Activated CD8-positive, alpha-beta memory T cell treated with anti-CD3 and anti-CD28 coated beads, Interleukin-2, amount 10 ng/mL, durations not matched to agents 7 days and 5 days (primary cell): Measurements from ENCODE around the gene GNLY. TPM values are rescaled to one million over a fixed set of nuclear protein-coding genes. Genes with fewer than 3 reads are reported as not detected.

Source experiments
- ATAC-seq: fragments of 150-1000 bp; cut with Tn5 transposase; one replicate; pipeline ENCODE4 v1.10.0; 2021; ENCODE audit warnings: moderate library complexity
- CTCF ChIA-PET: fragments of 350-600 bp; sonication (Branson Sonifier 250); formaldehyde crosslinking; loops from one replicate; lab custom pipeline; 2021; ENCODE audit warnings: antibody characterized with exemption; lab: Charles Lee
- DNase-seq: peaks from one replicate; pipeline ENCODE4 v3.0.0-alpha.2; 2020
- H3K27ac Mint-ChIP-seq: one replicate; pipeline ENCODE4 v1.8.0; 2021; ENCODE audit warnings: mild to moderate bottlenecking, mixed read lengths
- H3K27me3 Mint-ChIP-seq: one replicate; pipeline ENCODE4 v1.8.0; 2021; ENCODE audit warnings: mixed read lengths
- H3K36me3 Mint-ChIP-seq: one replicate; pipeline ENCODE4 v1.8.0; 2021; ENCODE audit warnings: mild to moderate bottlenecking, mixed read lengths
- H3K4me1 Mint-ChIP-seq: one replicate; pipeline ENCODE4 v1.8.0; 2021; ENCODE audit warnings: mixed read lengths
- H3K4me3 Mint-ChIP-seq: one replicate; pipeline ENCODE4 v1.8.0; 2021; ENCODE audit warnings: mild to moderate bottlenecking, moderate library complexity, mixed read lengths
- H3K9me3 Mint-ChIP-seq: one replicate; pipeline ENCODE4 v1.8.0; 2022; ENCODE audit warnings: low read depth, mixed read lengths
- total RNA-seq, 2 experiments: library from RNA; stranded (reverse); gene quantifications; one replicate each; pipeline ENCODE4 v1.2.3, GENCODE V29; 2021

The GNLY gene
- 1,000 to 10,000 TPM in 1 of 2 experiments, 100 to 1,000 TPM in 1; 364 to 1,915 TPM for total RNA-seq

DNA sequence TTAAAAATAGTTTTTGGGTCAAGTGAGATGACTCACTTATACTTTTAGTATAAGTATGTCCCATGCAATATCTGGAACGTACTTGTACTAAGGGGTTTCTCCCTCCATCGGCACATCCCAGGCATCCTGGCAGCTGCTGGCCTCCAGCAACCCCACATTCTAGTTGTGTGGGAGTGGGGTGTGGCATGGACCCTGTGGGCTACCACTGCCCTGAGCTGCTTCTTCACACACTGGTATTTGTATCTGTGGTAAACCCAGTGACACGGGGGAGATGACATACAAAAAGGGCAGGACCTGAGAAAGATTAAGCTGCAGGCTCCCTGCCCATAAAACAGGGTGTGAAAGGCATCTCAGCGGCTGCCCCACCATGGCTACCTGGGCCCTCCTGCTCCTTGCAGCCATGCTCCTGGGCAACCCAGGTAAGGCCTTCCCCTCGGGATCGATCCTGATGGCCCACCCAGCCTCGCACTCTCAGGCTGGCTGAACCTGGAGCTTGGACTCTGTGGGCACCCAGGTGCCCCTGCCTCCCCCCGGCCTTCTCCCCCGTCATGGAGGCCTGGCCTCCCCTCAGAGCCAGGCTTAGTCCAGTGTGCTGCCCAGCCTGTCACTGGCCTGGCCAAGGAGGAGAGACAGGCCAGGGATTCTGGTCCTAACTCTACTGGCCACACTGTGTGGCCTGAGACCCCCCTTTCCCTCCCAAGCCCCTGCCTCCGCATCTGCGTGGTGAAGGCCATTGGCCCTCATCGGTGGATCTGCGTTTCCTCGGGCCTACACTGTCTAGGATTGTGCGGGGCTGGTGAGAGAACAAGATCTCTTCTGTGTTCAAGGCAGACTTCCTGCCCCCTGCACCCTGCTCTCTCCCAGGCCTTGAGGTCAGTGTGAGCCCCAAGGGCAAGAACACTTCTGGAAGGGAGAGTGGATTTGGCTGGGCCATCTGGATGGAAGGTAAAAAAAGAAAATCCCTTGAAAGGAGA is at the start of gene GNLY:
Gene GNLY, plus strand, starts transcription at position 307 of the 974 bp plus-strand sequence. Its CDS starts 61 bp downstream, at position 368.
- peak; percentile 24 for ATAC-seq
- Mint-ChIP-seq H3K27ac (peak within 1 kb of the TSS; percentile 69), H3K27me3 (peaks cover 7% of the 10 kb centered on the region), H3K36me3 (peaks cover 6% of the 10 kb centered on the region), H3K4me3 (peak within 1 kb of the TSS; percentile 49), H3K9me3 (no peaks in the 10 kb centered on the region), H3K4me1 (peaks cover 44% of the 10 kb centered on the region)
- peak; percentile 50 for DNase-seq
- CTCF ChIA-PET, result interaction anchor here (0.5 to 8.2 kb wide), 6 partner anchors 10 to 57 kb away, joined by 3 to 70 read pairs (median 5); no protein-coding TSS in a partner anchor

DNA sequence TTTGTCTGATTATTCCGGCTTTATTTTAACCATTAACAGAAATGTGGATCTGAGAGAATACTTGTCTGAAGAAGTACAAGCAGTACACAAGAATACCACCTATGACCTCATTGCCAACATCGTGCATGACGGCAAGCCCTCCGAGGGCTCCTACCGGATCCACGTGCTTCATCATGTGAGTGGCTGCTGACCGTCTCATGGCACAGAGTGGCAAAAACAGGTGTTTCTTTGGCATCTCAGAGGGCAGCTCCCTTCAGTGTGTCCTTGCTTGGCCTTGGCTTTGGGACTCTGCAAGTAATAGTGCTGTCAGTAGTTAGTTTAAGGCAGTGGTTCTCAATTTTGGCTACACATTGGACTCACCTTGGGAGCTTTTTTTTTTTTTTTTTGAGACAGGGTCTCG is 49.2 kb upstream of the GNLY start:
- peaks cover 27% of the 10 kb centered on the region for H3K4me1 Mint-ChIP-seq
- no peaks in the 10 kb centered on the region for H3K9me3 Mint-ChIP-seq
- CTCF ChIA-PET, result interaction anchor here (1.0 to 2.0 kb wide), 3 partner anchors 8 to 105 kb away, joined by 3 to 15 read pairs (median 3); no protein-coding TSS in a partner anchor

DNA sequence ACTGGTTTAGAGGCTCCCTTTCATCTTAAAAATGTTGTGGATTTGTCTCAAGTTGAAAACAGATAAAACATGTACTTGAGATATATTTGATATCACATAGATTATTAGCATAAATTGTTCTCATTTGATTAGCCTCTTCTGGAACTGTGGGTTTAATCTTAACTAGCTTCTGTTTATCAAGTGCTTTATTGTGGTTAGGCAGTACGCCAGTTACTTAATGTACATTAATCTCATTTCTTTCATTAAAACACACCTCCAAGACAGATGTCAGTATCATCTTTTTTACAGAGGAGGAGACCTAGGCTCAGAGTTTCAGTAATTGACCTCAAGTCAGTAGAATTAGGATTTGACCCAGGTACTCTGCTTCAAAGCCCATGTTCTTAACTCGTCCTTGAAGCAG is 48.0 kb upstream of the GNLY start:
- Mint-ChIP-seq H3K4me3 (no peak overlapping the region), H3K36me3 (peaks cover 60% of the 10 kb centered on the region), H3K4me1 (peaks cover 25% of the 10 kb centered on the region), H3K27ac (no peak overlapping the region), H3K27me3 (no peaks in the 10 kb centered on the region), H3K9me3 (no peaks in the 10 kb centered on the region)
- ATAC-seq (no peak), DNase-seq (no peak)
- CTCF ChIA-PET, result interaction anchor here (1.0 to 2.0 kb wide), 3 partner anchors 9 to 168 kb away, joined by 3 to 15 read pairs (median 5); no protein-coding TSS in a partner anchor

More for the DNA sequence above, 49.2 kb upstream of the GNLY start:
- no peaks in the 10 kb centered on the region for H3K27me3 Mint-ChIP-seq
- H3K4me3 Mint-ChIP-seq, result no peak overlapping the region
- peaks cover 67% of the 10 kb centered on the region for H3K36me3 Mint-ChIP-seq
- ATAC-seq, result no peak
- DNase-seq, result no peak
- no peak overlapping the region for H3K27ac Mint-ChIP-seq

DNA sequence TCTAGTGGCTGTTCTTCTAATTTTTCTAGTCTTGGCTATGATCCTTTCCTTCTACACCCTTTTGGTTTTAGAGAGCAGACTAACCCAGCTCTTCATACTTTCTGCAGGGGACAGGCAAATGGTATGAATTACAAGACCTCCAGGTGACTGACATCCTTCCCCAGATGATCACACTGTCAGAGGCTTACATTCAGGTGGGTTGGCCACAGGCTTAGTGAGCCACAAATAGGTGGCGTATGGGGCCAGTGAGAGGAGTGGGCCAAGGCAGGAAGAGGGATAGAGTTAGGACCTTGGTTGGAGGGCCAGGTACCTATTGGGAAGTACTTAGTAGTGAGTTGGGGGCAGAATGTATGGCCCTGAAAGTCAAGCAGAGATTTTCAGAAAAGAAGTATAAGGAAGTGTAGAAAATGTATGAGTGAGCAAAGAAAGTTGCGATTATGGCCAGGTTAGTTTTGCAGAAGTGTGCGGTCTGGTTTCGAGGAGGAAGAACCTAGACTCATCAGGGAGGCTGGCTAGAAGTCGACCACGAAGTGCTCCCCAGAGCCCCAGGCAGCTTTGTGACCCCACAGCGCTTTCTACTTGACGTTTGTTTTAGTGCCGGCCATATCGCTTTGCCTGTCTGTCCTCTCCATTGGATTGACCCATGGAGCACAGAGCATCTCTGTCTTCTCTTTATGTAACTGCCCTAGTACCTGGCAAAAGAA is 46.2 kb upstream of the GNLY start:
- Mint-ChIP-seq H3K27me3 (no peaks in the 10 kb centered on the region), H3K27ac (peak overlapping the region; percentile 22), H3K36me3 (peaks cover 54% of the 10 kb centered on the region)

DNA sequence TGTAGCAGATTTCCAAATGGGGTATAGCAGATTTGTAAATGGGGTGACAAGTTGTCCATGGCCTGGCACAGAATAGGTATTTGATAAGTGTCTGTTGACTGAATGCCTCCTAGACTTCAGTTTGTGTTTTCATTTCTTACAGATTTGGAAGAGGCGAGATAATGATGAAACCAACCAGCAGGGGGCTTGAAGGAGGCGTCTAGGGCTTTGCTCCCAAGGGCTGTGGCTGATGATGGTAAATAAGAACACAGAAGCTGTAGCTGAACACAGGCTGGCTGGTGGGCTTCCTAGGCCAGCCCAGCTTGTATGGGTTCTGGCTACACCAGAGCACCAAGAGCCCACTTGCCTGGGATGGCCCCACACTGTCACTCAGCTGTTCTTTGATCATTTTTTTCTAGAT is 45.5 kb upstream of the GNLY start:
- H3K4me3 Mint-ChIP-seq, result no peak overlapping the region
- H3K27me3 Mint-ChIP-seq, result no peaks in the 10 kb centered on the region
- DNase-seq, result peak; percentile 45
- peaks cover 5% of the 10 kb centered on the region for H3K4me1 Mint-ChIP-seq
- H3K9me3 Mint-ChIP-seq, result no peaks in the 10 kb centered on the region
- CTCF ChIA-PET, result interaction anchor here (0.6 to 4.0 kb wide), 13 partner anchors 9 to 165 kb away, joined by 3 to 28 read pairs (median 4); no protein-coding TSS in a partner anchor
- ATAC-seq, result peak; percentile 60
- H3K27ac Mint-ChIP-seq, result peak overlapping the region; percentile 22
- peaks cover 53% of the 10 kb centered on the region for H3K36me3 Mint-ChIP-seq

More for the DNA sequence above, 46.2 kb upstream of the GNLY start:
- no peak overlapping the region for H3K4me3 Mint-ChIP-seq
- DNase-seq (no peak), ATAC-seq (no peak)
- no peaks in the 10 kb centered on the region for H3K9me3 Mint-ChIP-seq
- H3K4me1 Mint-ChIP-seq, result peaks cover 7% of the 10 kb centered on the region
- CTCF ChIA-PET, result interaction anchor here (0.6 to 4.0 kb wide), 12 partner anchors 9 to 166 kb away, joined by 3 to 28 read pairs (median 4); no protein-coding TSS in a partner anchor

DNA sequence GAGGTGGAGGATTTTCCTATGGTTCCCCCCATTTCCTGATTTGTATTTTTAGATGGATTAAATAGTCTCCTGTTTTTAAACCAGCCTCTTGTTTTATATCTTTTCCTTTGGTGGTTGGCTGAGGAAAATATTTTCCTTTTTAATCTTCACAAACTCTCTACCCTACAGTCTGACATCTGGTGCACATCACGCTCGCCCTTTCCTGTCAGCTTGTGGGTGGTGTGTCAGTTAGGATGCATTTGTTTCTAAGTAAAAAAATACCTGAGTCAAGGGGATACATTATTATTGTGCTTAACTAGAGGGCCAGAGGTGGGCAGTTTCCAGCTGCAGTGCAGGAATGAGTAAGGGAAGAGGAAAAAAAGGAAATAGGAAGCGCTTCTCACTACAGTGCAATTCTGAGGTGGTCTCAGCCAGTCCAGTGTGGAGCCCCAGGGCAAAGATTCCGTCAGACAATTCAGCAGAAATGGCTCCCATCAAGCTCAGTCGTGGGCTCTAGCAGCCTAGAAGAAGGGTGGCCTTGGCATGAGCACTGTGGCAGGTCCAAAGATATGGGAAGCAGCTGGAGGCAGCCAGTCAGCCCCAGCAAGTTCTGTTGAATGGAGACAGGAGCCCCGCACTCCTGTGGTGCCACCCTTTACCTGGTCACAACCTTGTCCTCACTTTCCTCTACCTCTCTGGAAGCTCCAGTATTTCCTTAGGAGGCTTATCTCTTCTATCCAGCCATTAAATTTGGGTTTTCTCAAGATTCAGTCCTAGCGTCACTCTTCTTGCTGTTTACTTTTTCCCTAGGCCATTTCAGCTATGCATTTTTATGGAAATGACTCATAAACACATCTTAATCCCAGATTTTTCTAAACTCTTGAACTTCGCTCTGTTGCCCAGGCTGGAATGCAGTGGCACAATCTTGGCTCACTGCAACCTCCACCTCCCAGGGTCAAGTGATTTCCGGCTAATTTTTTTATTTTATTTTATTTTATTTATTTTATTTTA is 44.7 kb upstream of the GNLY start:
- H3K9me3 Mint-ChIP-seq, result no peaks in the 10 kb centered on the region
- DNase-seq, result no peak
- H3K27ac Mint-ChIP-seq, result no peak overlapping the region
- peaks cover 52% of the 10 kb centered on the region for H3K36me3 Mint-ChIP-seq
- H3K4me1 Mint-ChIP-seq, result peaks cover 8% of the 10 kb centered on the region
- H3K27me3 Mint-ChIP-seq, result no peaks in the 10 kb centered on the region
- ATAC-seq, result no peak
- no peak overlapping the region for H3K4me3 Mint-ChIP-seq
- CTCF ChIA-PET, result interaction anchor here (1.0 to 4.0 kb wide), 16 partner anchors 10 to 164 kb away, joined by 3 to 28 read pairs (median 4); no protein-coding TSS in a partner anchor

DNA sequence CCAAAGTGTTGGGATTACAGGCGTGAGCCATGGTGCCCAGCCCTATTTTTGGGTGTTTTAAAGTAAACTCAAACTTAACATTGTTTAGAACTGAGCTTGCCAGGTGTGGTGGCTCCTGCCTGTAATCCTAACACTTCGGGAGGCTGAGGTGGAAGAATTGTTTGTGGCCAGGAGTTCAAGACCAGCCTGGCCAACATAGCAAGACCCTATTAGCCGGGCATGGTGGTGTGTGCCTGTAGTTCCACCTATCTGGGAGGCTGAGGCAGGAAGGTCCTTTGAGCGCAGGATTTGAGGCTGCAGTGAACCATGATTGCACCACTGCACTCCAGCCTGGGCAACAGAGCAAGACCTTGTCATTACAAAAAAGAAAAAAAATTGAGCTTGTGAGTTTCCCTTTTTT is 43.7 kb upstream of the GNLY start:
- no peaks in the 10 kb centered on the region for H3K9me3 Mint-ChIP-seq
- ATAC-seq (no peak), DNase-seq (no peak)
- CTCF ChIA-PET, result interaction anchor here (1.0 to 4.0 kb wide), 8 partner anchors 9 to 79 kb away, joined by 3 to 28 read pairs (median 5); no protein-coding TSS in a partner anchor
- no peak overlapping the region for H3K4me3 Mint-ChIP-seq
- no peak overlapping the region for H3K27ac Mint-ChIP-seq
- peaks cover 49% of the 10 kb centered on the region for H3K36me3 Mint-ChIP-seq
- no peaks in the 10 kb centered on the region for H3K27me3 Mint-ChIP-seq
- H3K4me1 Mint-ChIP-seq, result peaks cover 8% of the 10 kb centered on the region

DNA sequence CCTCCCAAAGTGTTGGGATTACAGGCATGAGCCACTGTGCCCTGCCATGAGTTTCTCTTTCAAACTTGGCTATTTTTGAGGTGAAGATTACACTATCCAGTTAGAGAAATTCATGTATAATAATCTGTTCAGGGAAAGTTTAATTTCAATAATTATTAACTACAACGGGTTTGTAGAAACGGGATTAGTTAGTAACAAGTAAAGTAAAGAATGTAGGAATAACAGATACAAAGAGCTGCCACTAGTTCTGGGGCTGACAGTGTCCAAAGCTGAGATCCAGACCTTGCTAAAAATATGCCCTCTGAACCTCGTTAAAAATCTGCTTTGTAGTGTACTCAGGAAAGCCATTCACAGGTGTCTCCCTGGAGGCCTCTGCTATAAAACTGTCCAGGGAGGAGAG is 43.1 kb upstream of the GNLY start:
- no peaks in the 10 kb centered on the region for H3K9me3 Mint-ChIP-seq
- H3K4me3 Mint-ChIP-seq, result no peak overlapping the region
- H3K27me3 Mint-ChIP-seq, result no peaks in the 10 kb centered on the region
- CTCF ChIA-PET, result interaction anchor here (0.6 to 4.0 kb wide), 6 partner anchors 8 to 78 kb away, joined by 3 to 28 read pairs (median 5); no protein-coding TSS in a partner anchor
- peaks cover 11% of the 10 kb centered on the region for H3K4me1 Mint-ChIP-seq
- no peak for ATAC-seq
- H3K36me3 Mint-ChIP-seq, result peaks cover 45% of the 10 kb centered on the region
- DNase-seq, result no peak
- no peak overlapping the region for H3K27ac Mint-ChIP-seq

DNA sequence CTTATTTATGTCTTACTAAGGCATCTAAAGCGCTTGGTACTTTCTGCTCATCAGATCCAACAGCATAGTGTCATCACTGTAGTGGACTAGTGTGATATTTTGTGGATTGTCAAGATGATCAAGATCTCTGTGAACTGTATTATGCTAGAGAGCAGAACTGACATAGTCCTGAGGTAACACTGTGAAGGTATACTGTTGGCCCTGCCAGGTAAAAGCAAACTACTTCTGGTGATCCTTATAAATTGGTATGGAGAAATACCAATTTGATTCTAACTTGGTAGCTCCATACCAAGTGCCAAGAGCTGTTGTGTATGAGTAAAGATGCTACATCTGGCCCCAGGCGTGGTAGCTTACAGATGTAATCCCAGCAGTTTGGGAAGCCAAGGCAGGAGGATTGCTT is 42.1 kb upstream of the GNLY start:
- DNase-seq, result no peak
- CTCF ChIA-PET, result interaction anchor here (1.0 to 1.5 kb wide), 3 partner anchors 14 to 162 kb away, joined by 3 to 6 read pairs (median 6); no protein-coding TSS in a partner anchor
- Mint-ChIP-seq H3K27me3 (no peaks in the 10 kb centered on the region), H3K36me3 (peaks cover 39% of the 10 kb centered on the region), H3K9me3 (no peaks in the 10 kb centered on the region), H3K4me3 (no peak overlapping the region), H3K27ac (no peak overlapping the region), H3K4me1 (peaks cover 14% of the 10 kb centered on the region)
- no peak for ATAC-seq

DNA sequence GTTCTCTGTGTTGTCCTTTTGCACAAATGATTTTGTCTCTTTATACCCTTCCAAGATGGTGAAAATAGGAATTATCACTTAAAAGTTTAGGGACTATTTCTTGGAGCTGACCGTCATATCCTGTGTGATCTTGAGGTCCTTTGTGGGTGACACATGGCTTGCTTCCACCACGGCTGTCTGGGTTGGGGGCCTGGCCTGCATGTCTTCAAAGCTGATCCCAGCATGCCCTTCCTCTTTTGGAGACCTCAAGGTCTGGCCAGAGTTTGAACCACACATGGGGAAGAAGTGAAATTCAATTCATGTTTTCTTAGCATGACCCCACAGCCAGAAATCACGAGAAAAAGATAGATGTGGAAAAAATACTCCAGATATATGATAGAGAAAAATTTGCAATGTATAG is 40.2 kb upstream of the GNLY start:
- H3K9me3 Mint-ChIP-seq, result no peaks in the 10 kb centered on the region
- H3K27ac Mint-ChIP-seq, result no peak overlapping the region
- no peaks in the 10 kb centered on the region for H3K27me3 Mint-ChIP-seq
- peaks cover 29% of the 10 kb centered on the region for H3K36me3 Mint-ChIP-seq
- CTCF ChIA-PET, result no interaction called here
- H3K4me3 Mint-ChIP-seq, result no peak overlapping the region
- ATAC-seq (no peak), DNase-seq (no peak)
- H3K4me1 Mint-ChIP-seq, result peaks cover 14% of the 10 kb centered on the region

DNA sequence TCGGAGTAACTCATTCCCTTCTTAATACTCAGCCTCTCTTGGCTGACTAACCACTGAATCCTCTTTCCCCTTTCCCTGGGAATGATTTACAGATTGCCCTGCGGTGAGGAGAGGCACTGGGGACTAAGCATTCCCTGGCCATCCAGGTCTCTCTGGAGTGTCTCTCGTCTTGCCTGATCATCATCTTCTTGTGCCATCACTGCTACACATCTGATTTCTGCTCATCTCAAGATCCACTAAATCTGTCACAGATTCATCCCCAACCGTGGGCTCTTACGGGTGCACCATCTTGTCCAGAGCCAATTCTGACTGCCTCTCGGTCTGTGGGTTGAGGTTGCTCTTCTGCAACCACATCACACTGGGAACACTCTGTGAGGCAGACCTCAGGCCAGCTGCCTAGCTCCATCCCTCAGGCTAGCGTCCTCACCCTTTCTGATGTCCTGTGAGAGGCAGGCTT is 38.2 kb upstream of the GNLY start:
- Mint-ChIP-seq H3K9me3 (no peaks in the 10 kb centered on the region), H3K36me3 (peaks cover 22% of the 10 kb centered on the region), H3K27ac (no peak overlapping the region), H3K27me3 (no peaks in the 10 kb centered on the region), H3K4me3 (no peak overlapping the region), H3K4me1 (peaks cover 24% of the 10 kb centered on the region)
- no peak for ATAC-seq
- DNase-seq, result no peak
- CTCF ChIA-PET, result interaction anchor here (0.8 to 3.8 kb wide), 2 partner anchors 19 to 51 kb away, joined by 3 to 15 read pairs; no protein-coding TSS in a partner anchor

DNA sequence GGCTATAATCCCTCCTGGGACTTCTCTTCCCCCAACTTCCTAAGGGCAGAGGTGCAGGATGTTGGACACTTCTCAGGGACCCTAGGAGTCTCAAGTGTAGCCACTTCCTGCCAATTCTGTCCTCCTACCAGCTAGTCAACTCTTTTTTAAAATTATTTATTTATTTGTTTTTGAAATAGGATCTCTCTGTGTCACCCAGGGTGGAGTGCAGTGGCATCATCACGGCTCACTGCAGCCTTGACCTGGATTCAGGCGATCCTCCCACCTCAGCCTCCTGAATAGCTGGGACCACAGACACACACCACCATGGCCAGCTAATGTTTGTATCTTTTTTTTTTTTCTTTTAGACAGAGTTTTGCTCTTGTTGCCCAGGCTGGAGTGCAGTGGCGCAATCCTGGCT is 37.7 kb upstream of the GNLY start:
- DNase-seq (no peak), ATAC-seq (no peak)
- peaks cover 24% of the 10 kb centered on the region for H3K4me1 Mint-ChIP-seq
- no peak overlapping the region for H3K27ac Mint-ChIP-seq
- H3K27me3 Mint-ChIP-seq, result no peaks in the 10 kb centered on the region
- peaks cover 19% of the 10 kb centered on the region for H3K36me3 Mint-ChIP-seq
- H3K4me3 Mint-ChIP-seq, result no peak overlapping the region
- CTCF ChIA-PET, result interaction anchor here (0.6 to 3.8 kb wide), 3 partner anchors 19 to 157 kb away, joined by 3 to 15 read pairs (median 4); no protein-coding TSS in a partner anchor
- no peaks in the 10 kb centered on the region for H3K9me3 Mint-ChIP-seq
